SJCRH30 (cell line): ENCODE results near the gene TUBD1. TPM values are rescaled to one million over a fixed set of nuclear protein-coding genes. Genes with fewer than 3 reads are reported as not detected.
"Not testable (repeated sequence)": the region's sequence is repeated elsewhere in the genome, so short reads cannot be mapped to it uniquely, and the experiment has no call there.

Experiments used
- DNase-seq, 2 experiments: peaks; one replicate each; pipeline ENCODE4 v3.0.0-alpha.2; 2015 to 2020
- H3K27ac ChIP-seq: fragments of 250-450 bp; sonication (Bioruptor Pico); 2 replicates; pipeline ENCODE4 v1.5.1; 2020; ENCODE audit warnings: mild to moderate bottlenecking, moderate library complexity
- H3K27me3 ChIP-seq: fragments of 250-450 bp; sonication (Bioruptor Pico); 2 replicates; pipeline ENCODE4 v1.5.1; 2020; ENCODE audit warnings: mild to moderate bottlenecking, moderate library complexity
- H3K36me3 ChIP-seq: fragments of 250-450 bp; sonication (Bioruptor Pico); 2 replicates; pipeline ENCODE4 v1.5.1; 2020; ENCODE audit warnings: mild to moderate bottlenecking, moderate library complexity
- H3K4me1 ChIP-seq: fragments of 250-450 bp; sonication (Bioruptor Pico); 2 replicates; pipeline ENCODE4 v1.5.1; 2020; ENCODE audit warnings: mild to moderate bottlenecking, moderate library complexity
- H3K4me3 ChIP-seq: fragments of 250-450 bp; sonication (Bioruptor Pico); 2 replicates; pipeline ENCODE4 v1.5.1; 2020; ENCODE audit warnings: mild to moderate bottlenecking, moderate library complexity
- H3K9me3 ChIP-seq: fragments of 250-450 bp; sonication (Bioruptor Pico); replicated peaks from 2 replicates; pipeline ENCODE4 v1.5.1; 2020; ENCODE audit warnings: mild to moderate bottlenecking, moderate library complexity
- total RNA-seq: library from RNA; depleted of rRNA; stranded (reverse); fragments of >200 nt; shearing (Covaris generic); gene quantifications from 2 replicates; pipeline ENCODE4 v1.2.3, GENCODE V29; 2014

TUBD1 gene
- total RNA-seq, 1 experiment from 2014 or later = 12.7 TPM

DNA sequence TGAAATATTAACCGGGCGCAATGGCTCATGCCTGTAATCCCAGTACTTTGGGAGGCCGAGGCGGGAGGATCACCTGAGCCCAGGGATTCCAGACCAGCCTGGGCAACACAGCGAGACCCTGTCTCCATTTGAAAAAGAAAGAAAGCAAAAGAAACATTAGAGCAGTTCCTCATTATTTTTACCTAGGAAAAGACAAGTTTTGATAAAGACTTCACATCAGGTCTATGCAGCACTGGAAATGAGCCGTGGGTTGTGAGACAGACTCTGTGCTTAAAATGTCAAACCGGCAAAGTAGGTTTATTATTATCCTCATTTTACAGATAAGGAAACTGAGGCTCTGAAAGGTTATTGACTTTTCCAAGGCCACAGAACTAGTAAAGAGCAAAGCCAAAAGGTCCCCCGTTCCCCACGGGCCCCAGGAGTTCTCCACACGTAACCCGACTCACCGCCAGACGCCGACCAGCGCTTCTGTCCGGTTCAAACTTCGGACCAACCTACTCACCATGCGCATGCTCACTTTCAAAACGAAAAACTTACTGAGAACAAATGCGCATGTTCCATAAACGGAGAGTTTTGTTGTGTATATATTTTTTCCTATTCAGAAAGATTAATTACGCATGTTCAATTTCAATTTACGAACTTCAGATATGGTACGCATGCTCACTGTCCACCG is 356 bp downstream of the TUBD1 start:
- Histone ChIP-seq H3K27ac (peak overlapping the region; percentile 16; the same call in 1 of the 2 replicates), H3K27me3 (no peaks in the 10 kb centered on the region), H3K4me1 (peaks cover 7% of the 10 kb centered on the region), H3K9me3 (no peaks in the 10 kb centered on the region), H3K36me3 (no peaks in the 10 kb centered on the region; the same call in none of the 2 replicates), H3K4me3 (peak overlapping the region; percentile 89)
- DNase-seq = no peak

GRCh38 chr17:59890720-59891119 is 2.0 kb downstream of the TUBD1 start:
- no peaks in the 10 kb centered on the region for H3K9me3 ChIP-seq
- H3K4me3 ChIP-seq = no peak overlapping the region
- H3K4me1 ChIP-seq = peaks cover 7% of the 10 kb centered on the region
- DNase-seq = no peak
- peaks cover under 1% of the 10 kb centered on the region for H3K36me3 ChIP-seq
- no peak overlapping the region for H3K27ac ChIP-seq
- no peaks in the 10 kb centered on the region for H3K27me3 ChIP-seq

DNA sequence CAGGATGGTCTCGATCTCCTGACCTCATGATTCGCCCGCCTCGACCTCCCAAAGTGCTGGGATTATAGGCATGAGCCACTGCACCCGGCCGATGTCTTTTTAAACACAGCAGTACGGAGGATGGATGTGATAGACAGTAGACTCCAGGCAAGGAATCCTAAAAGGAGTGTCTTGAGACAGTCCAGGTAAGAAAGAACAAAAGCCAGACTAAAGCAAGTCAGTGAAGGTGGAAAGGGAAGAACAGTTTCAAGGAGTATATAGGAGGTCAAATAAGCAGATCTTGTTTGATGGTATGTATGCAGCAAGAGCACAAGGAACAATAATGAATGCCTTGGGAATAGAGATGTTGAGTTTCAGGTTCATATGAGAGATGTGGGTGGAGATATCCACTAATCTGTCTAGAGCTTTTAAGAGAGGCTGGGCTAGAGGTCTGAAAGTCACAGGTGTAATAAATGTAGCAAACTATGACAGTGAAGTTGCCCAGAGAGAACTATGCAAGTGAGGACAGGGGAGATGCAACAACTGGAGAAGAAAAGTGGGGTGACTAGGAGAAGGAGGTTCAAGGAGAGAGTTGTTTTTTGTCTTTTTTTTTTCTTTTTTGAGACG is 4.5 kb downstream of the TUBD1 start:
- DNase-seq = no peak

GRCh38 chr17:59884861-59885260 is 7.9 kb downstream of the TUBD1 start:
- no peaks in the 10 kb centered on the region for H3K27me3 ChIP-seq
- no peak for DNase-seq
- H3K9me3 ChIP-seq = no peaks in the 10 kb centered on the region
- no peaks in the 10 kb centered on the region for H3K4me1 ChIP-seq
- peaks cover 7% of the 10 kb centered on the region for H3K36me3 ChIP-seq
- no peak overlapping the region for H3K4me3 ChIP-seq
- H3K27ac ChIP-seq = no peak overlapping the region

More for the DNA sequence above, 4.5 kb downstream of the TUBD1 start:
- no peak overlapping the region for H3K4me3 ChIP-seq
- no peaks in the 10 kb centered on the region for H3K9me3 ChIP-seq
- H3K4me1 ChIP-seq = no peaks in the 10 kb centered on the region
- peaks cover 7% of the 10 kb centered on the region for H3K36me3 ChIP-seq
- no peak overlapping the region for H3K27ac ChIP-seq
- H3K27me3 ChIP-seq = no peaks in the 10 kb centered on the region

GRCh38 chr17:59878624-59879023 is 14.1 kb downstream of the TUBD1 start:
- Histone ChIP-seq H3K27me3 (no peaks in the 10 kb centered on the region), H3K9me3 (no peaks in the 10 kb centered on the region), H3K4me1 (no peaks in the 10 kb centered on the region), H3K27ac (no peak overlapping the region), H3K4me3 (no peak overlapping the region), H3K36me3 (peaks cover 14% of the 10 kb centered on the region)
- no peak for DNase-seq

DNA sequence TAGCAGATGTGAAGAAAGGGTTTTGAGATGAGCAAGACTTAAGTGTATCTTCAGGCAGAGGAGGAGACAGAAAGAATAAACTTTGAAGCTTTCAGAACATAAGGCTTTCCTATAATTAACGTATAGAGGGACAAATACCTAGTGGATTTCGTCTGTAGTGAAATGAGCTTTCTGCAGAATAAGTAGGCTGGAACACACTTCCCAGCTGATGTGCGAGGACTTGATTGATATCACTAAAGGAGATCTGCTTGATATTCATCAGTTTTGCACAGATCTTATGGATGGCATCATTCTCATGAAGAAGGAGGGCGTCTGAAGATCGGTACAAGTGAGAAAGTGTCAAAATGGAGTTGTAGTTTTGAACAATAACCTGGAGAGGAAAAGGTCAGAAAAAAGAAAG is 14.8 kb downstream of the TUBD1 start:
- Histone ChIP-seq H3K27me3 (no peaks in the 10 kb centered on the region), H3K4me1 (no peaks in the 10 kb centered on the region), H3K4me3 (no peak overlapping the region), H3K9me3 (no peaks in the 10 kb centered on the region), H3K36me3 (peaks cover 13% of the 10 kb centered on the region; the same call in 1 of the 2 replicates), H3K27ac (no peak overlapping the region)
- no peak for DNase-seq

DNA sequence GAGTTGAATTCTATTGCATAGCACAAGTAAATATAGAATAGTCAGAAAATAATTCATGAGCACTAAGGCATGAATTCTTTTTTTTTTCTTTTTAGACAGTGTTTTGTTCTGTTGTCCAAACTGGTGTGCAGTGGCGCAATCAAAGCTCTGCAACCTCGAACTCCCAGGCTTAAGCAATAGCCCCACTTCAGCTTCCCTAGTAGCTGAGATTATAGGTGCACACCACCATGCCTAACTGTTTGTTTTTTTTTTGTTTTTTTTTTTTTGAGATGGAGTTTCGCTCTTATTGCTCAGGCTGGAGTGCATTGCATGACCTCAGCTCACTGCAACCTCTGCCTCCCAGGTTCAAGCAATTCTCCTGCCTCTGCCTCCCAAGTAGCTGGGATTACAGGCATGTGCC is 16.6 kb downstream of the TUBD1 start:
- peaks cover 13% of the 10 kb centered on the region; the same call in 1 of the 2 replicates for H3K36me3 ChIP-seq
- H3K4me3 ChIP-seq = no peak overlapping the region
- H3K9me3 ChIP-seq = no peaks in the 10 kb centered on the region
- H3K27ac ChIP-seq = no peak overlapping the region
- no peak for DNase-seq
- no peaks in the 10 kb centered on the region for H3K27me3 ChIP-seq
- H3K4me1 ChIP-seq = no peaks in the 10 kb centered on the region

DNA sequence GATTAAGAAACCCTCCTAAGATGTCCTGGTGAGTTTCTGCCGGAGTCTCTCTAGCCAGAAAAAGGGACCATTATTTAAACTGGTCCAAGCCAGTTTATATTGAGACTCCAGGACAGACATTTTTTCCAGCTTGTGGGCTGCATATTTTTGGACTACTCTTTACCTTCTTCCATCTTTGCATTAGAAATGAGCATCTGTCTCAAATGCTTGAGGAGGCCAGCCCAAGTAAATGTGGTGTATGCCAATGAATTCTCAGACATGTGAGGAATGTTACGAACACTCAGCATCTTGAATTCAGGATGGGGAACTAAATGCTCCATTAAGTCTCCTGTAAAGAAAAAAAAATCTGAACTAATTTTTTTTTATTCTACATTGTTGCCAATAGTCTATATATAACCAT is 18.4 kb downstream of the TUBD1 start:
- Histone ChIP-seq H3K9me3 (no peaks in the 10 kb centered on the region), H3K4me1 (no peaks in the 10 kb centered on the region), H3K27ac (no peak overlapping the region), H3K36me3 (peaks cover 13% of the 10 kb centered on the region; the same call in 1 of the 2 replicates), H3K4me3 (no peak overlapping the region), H3K27me3 (no peaks in the 10 kb centered on the region)
- DNase-seq = no peak

DNA sequence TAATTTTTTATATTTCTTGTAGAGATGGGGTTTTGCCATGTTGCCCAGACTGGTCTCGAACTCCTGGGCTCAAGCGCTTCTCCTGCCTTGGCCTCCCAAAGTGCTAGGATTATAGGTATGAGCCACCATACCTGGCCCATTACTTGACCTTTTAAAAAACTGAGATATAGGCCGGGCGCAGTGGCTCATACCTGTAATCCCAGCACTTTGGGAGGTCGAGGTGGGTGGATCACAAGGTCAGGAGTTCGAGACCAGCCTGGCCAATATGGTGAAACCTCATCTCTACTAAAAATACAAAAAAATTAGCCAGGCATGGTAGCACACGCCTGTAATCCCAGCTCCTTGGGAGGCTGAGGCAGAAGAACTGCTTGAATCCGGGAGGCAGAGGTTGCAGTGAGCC is 19.3 kb downstream of the TUBD1 start:
- H3K4me1 ChIP-seq = not testable (repeated sequence)
- H3K36me3 ChIP-seq = peaks cover 13% of the 10 kb centered on the region; the same call in 1 of the 2 replicates

GRCh38 chr17:59872351-59872750 is 20.4 kb downstream of the TUBD1 start:
- no peak for DNase-seq
- H3K4me1 ChIP-seq = no peaks in the 10 kb centered on the region
- no peak overlapping the region for H3K4me3 ChIP-seq
- H3K27me3 ChIP-seq = no peaks in the 10 kb centered on the region
- no peaks in the 10 kb centered on the region for H3K9me3 ChIP-seq
- peaks cover 8% of the 10 kb centered on the region; the same call in 1 of the 2 replicates for H3K36me3 ChIP-seq
- no peak overlapping the region for H3K27ac ChIP-seq

More for the DNA sequence above, 19.3 kb downstream of the TUBD1 start:
- DNase-seq, H3K9me3 ChIP-seq, H3K27me3 ChIP-seq, H3K4me3 ChIP-seq, H3K27ac ChIP-seq: not testable (repeated sequence)

DNA sequence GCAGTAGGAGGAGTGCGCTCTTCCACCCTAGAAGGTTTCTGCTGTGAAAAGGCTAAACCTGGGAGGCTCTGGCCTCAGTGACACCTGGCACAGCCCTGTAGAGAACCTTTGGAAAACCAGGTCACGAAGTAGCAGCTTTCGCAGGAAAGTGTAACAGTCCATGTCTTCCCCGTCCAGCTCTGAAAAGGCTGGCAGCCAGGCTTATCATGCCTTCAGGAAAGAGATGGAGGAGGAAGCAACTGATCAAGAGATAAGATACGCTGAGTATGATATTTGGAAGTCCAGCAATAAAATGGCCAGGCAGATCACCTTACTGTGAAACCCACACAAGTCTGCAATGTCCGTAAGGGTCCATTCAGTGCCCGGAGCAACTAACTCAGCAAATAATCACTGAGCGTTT is 22.3 kb downstream of the TUBD1 start:
- Histone ChIP-seq H3K27ac (no peak overlapping the region), H3K4me3 (no peak overlapping the region), H3K9me3 (no peaks in the 10 kb centered on the region), H3K27me3 (no peaks in the 10 kb centered on the region), H3K36me3 (peaks cover 6% of the 10 kb centered on the region; the same call in 1 of the 2 replicates), H3K4me1 (no peaks in the 10 kb centered on the region)
- DNase-seq = no peak

DNA sequence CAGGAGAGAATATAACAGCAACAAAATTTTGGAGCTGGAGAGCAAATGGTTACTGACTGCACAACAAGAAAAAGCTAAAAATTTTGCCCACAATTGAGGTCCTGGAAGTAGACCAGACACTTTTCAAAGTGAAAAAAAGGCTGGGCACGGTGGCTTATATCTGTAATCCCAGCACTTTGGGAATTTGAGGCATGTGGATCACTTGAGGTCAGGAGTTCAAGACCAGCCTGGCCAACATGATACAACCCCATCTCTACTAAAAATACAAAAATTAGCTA is 22.9 kb downstream of the TUBD1 start:
- H3K4me1 ChIP-seq = no peaks in the 10 kb centered on the region

GRCh38 chr17:59863616-59864015 is 29.1 kb downstream of the TUBD1 start:
- H3K4me3 ChIP-seq = no peak overlapping the region
- DNase-seq = no peak

More for the DNA sequence above, 22.9 kb downstream of the TUBD1 start:
- DNase-seq = no peak
- Histone ChIP-seq H3K36me3 (peaks cover 6% of the 10 kb centered on the region; the same call in 1 of the 2 replicates), H3K9me3 (no peaks in the 10 kb centered on the region), H3K27me3 (no peaks in the 10 kb centered on the region), H3K27ac (no peak overlapping the region), H3K4me3 (no peak overlapping the region)

DNA sequence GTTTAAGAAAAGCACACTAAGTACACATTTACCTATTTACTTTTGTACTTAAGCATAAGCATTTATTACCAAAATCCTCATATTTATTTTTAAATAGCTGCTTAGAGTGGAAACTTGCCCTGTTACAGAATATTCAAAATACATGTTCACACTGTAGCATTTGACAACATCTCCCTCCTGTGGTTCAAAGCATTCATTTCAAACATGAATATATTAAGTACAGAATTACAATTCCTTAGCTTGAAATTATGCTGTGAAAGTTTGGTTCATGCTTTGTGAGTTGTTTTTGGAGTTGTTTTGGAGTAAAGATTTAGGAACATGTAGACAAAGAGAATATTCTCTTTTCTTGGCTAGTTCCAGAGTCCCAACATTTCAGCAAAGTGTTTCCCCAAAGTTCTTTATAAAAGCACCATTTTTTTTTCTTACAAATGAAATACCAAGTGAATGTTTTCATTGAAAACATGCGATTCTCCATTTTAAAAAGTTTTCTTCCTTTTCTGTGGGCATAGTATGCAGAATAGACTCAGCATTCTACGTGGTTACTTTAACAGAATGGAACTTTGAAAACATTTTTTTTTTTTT is 33.2 kb downstream of the TUBD1 start:
- Histone ChIP-seq H3K27me3 (no peaks in the 10 kb centered on the region), H3K36me3 (peaks cover 3% of the 10 kb centered on the region; the same call in 1 of the 2 replicates), H3K9me3 (no peaks in the 10 kb centered on the region), H3K4me3 (no peak overlapping the region), H3K27ac (no peak overlapping the region), H3K4me1 (no peaks in the 10 kb centered on the region; the same call in 1 of the 2 replicates)
- DNase-seq = peak in 1 of 2 experiments; percentile 25

More at GRCh38 chr17:59863616-59864015, 29.1 kb downstream of the TUBD1 start:
- Histone ChIP-seq H3K4me1 (no peaks in the 10 kb centered on the region; the same call in 1 of the 2 replicates), H3K27ac (no peak overlapping the region), H3K36me3 (peaks cover 3% of the 10 kb centered on the region; the same call in 1 of the 2 replicates), H3K27me3 (no peaks in the 10 kb centered on the region), H3K9me3 (no peaks in the 10 kb centered on the region)

DNA sequence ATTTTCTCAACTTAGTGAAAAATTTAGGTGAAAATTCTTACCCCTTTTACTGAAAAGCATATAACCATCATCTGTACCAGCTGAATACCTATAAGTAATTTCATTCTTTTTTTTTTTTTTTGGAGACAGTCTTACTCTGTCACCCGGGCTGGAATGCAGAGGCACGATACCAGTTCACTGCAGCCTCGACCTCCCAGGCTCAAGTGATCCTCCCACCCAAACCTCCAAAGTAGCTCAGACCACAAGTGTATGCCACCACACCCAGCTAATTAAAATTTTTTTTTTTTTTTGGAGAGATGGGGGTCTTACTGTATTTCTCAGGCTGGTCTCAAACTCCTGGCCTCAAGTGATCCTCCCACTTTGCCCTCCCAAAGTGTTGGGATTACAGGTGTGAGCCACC is 33.8 kb downstream of the TUBD1 start:
- no peaks in the 10 kb centered on the region; the same call in 1 of the 2 replicates for H3K4me1 ChIP-seq

More for the DNA sequence above, 33.8 kb downstream of the TUBD1 start:
- H3K9me3 ChIP-seq = no peaks in the 10 kb centered on the region
- DNase-seq = no peak
- H3K4me3 ChIP-seq = no peak overlapping the region
- H3K36me3 ChIP-seq = peaks cover 3% of the 10 kb centered on the region; the same call in 1 of the 2 replicates
- no peak overlapping the region for H3K27ac ChIP-seq
- H3K27me3 ChIP-seq = no peaks in the 10 kb centered on the region
